Brain microvascular endothelial cell (primary cell): ENCODE results near the gene CD200R1L.

Experiments
- DNase-seq: peaks from one replicate; pipeline ENCODE4 v3.0.0-alpha.2; 2020
- H3K27ac ChIP-seq: fragments of 250-450 bp; sonication (Bioruptor Pico); 2 replicates; pipeline ENCODE4 v1.5.1; 2020; ENCODE audit warnings: mild to moderate bottlenecking, moderate library complexity
- H3K27me3 ChIP-seq: fragments of 250-450 bp; sonication (Bioruptor Pico); replicated peaks from 2 replicates; pipeline ENCODE4 v1.5.1; 2020; ENCODE audit warnings: mild to moderate bottlenecking
- H3K36me3 ChIP-seq: fragments of 250-450 bp; sonication (Bioruptor Pico); replicated peaks from 2 replicates; pipeline ENCODE4 v1.5.1; 2020; ENCODE audit warnings: mild to moderate bottlenecking
- H3K4me3 ChIP-seq: 2 replicates; pipeline ENCODE4 v1.5.1; 2011; ENCODE audit warnings: low read depth, mild to moderate bottlenecking, control low read depth, low read length, moderate library complexity
- in situ Hi-C: cut with HindIII; loops from 2 replicates; pipeline ENCODE4 v1.10.0; 2017; ENCODE audit warnings: low sequenced_read_pairs, low pct_ligation_motif_present
- TF ChIP-seq, protein P1 (sequence below): IDR thresholded peaks from 2 replicates; pipeline ENCODE4 v1.5.1; 2011; ENCODE audit warnings: low read depth, mild to moderate bottlenecking, moderate library complexity, low read length, control low read depth, inconsistent platforms; ENCODE audit errors: missing control alignments

CD200R1L gene

DNA sequence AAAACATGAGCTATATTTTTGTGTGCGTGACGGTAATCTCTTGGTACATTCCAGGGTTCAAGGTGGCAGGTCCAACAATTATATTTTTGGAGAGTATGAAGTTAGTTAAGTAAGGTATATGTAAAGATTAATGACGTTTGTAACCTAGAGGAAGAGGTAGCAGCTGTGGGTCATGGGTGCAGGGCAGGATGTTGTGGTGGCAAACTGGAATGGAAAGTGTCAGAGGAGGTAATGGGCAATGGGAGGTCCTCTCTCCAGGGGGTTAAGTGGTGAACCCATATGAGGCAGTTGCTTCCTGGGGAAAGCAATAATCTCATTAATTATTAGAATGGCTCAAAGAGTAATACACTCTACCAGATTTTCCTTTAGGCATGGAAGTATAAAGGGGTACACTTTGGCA is 1.0 kb upstream of the CD200R1L start:
- DNase-seq = no peak
- Histone ChIP-seq H3K27me3 (no peaks in the 10 kb centered on the region), H3K27ac (no peak overlapping the region), H3K4me3 (no peak overlapping the region), H3K36me3 (no peaks in the 10 kb centered on the region)
- TF ChIP-seq, protein P1, sequence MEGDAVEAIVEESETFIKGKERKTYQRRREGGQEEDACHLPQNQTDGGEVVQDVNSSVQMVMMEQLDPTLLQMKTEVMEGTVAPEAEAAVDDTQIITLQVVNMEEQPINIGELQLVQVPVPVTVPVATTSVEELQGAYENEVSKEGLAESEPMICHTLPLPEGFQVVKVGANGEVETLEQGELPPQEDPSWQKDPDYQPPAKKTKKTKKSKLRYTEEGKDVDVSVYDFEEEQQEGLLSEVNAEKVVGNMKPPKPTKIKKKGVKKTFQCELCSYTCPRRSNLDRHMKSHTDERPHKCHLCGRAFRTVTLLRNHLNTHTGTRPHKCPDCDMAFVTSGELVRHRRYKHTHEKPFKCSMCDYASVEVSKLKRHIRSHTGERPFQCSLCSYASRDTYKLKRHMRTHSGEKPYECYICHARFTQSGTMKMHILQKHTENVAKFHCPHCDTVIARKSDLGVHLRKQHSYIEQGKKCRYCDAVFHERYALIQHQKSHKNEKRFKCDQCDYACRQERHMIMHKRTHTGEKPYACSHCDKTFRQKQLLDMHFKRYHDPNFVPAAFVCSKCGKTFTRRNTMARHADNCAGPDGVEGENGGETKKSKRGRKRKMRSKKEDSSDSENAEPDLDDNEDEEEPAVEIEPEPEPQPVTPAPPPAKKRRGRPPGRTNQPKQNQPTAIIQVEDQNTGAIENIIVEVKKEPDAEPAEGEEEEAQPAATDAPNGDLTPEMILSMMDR = no peak
- in situ Hi-C loops = no loop called here

DNA sequence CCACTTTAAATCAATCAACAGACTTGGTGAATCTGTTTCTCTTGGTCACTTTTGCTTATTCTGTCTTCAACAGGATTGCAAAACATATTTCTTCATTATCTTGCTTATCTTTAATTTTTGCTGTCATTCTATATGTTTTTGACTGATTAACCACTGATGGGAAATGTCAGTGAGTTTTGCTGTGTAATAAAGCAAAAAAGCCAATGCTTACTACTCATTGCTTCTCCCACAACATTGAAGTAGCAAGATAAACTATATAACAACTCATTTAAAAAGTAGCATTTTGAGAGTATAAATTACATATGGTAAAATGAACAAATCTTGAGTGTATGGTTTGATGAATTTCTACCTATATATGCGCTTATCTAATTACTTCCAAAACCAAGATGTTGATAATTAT is 892 bp downstream of the CD200R1L start:
- DNase-seq = no peak
- Histone ChIP-seq H3K36me3 (no peaks in the 10 kb centered on the region), H3K27me3 (no peaks in the 10 kb centered on the region), H3K4me3 (no peak overlapping the region), H3K27ac (no peak overlapping the region)
- TF ChIP-seq, protein P1 = no peak
- in situ Hi-C loops = no loop called here

DNA sequence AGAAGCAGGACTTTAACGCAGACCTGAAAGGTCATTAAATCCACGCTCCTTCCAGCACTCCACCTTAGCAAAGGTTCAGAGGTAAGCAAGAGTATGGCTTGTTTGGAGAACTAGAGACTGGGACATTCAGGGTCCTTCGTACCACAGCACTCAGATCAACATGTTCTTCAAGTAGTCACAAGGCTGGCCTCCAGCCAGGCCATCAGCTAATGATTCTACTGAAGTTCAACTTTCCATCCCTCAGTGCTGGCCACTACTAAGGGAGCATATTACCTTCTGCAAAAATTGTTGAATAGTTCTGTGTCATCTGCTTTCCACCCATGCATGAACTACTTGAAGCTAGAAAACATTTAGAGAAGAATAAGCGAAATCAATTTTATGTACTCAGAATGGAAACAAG is 17.6 kb downstream of the CD200R1L start:
- H3K36me3 ChIP-seq = no peaks in the 10 kb centered on the region
- TF ChIP-seq, protein P1 = no peak
- in situ Hi-C loops = no loop called here
- H3K4me3 ChIP-seq = no peak overlapping the region
- H3K27ac ChIP-seq = no peak overlapping the region
- no peak for DNase-seq
- H3K27me3 ChIP-seq = no peaks in the 10 kb centered on the region

DNA sequence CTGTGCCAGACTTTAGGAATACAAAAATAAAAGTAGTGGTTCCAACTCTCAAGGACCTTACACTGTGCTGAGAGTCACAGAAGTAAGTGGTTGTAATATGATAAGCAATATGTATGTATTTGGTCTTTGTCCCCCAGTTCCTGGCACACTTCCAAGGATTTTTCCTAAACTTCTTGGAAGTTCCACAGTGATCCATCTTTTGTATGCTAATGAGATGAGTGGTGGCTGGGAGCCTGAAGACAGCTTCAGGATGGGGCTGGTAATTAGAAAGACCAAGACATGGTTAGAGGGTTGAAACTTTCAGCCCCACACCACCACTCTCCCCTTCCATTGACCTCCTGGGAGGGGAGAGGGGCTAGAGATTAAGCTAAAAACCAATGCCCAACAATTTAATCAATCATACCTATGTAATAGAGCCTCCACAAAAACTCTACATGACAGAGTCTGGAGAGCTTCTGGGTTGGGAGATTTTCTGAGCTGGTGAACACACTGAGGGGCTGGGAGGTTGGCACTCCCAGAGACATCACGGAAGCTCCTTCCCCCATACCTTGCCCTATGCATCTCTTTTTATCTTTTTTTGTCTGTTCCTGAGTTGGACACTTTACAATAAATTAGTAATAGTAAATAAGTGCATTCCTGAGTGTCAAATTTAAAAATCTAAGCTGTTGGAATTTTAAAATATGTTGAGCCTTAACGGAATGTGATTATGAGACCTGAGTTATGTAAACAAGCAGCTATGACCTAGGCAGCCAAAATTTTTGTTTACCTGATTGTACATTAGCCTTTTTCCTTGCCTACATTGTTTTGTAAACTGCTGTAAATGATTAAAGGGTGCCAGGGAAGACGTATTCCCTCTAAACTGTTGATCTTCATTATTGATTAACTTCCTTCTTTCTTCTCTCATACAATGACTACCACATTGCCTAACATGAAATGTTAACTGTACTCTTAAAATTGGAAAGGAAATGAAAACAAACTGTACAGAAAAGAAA is 24.3 kb downstream of the CD200R1L start:
- in situ Hi-C loops = no loop called here
- TF ChIP-seq, protein P1 = no peak
- no peak overlapping the region for H3K27ac ChIP-seq
- no peak for DNase-seq
- no peaks in the 10 kb centered on the region for H3K36me3 ChIP-seq
- H3K27me3 ChIP-seq = no peaks in the 10 kb centered on the region
- no peak overlapping the region for H3K4me3 ChIP-seq

DNA sequence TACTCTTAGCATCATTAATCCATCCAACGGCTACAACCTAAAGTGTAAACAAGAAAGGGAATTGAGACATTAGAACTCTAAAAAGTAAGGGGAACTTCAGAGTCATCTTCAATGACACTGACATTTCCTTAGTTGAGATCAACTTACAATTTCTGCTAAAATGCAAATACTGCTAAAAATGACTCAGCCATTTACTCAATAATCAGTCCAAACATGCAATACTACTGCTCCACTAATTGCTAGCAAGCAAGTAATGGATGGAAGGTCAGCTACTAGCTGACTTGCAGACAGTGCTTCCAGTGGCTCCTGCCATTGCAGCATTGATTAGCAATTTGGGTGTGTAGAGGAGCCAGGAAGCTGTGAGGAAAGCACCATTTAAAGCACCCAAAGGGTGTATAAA is 28.4 kb downstream of the CD200R1L start:
- in situ Hi-C loops = no loop called here
- Histone ChIP-seq H3K36me3 (no peaks in the 10 kb centered on the region), H3K4me3 (no peak overlapping the region), H3K27me3 (no peaks in the 10 kb centered on the region), H3K27ac (no peak overlapping the region)
- DNase-seq = no peak
- TF ChIP-seq, protein P1 = no peak
